CD14-positive monocyte (primary cell): ENCODE data around the gene TMEM59L. TPM values are rescaled to one million over a fixed set of nuclear protein-coding genes. Genes with fewer than 3 reads are reported as not detected.
A peak's percentile ranks its signal among the peaks of the same experiment; 100 is the strongest.

Experiments
- DNase-seq, 3 donors: peaks; one replicate each; pipeline ENCODE4 v3.0.0-alpha.2; 2011 to 2022
- H2AFZ ChIP-seq: 2 replicates; pipeline ENCODE4 v1.6.0; 2012; ENCODE audit warnings: mild to moderate bottlenecking, low read depth, low read length, inconsistent platforms; ENCODE audit not compliant: insufficient read depth, poor library complexity, severe bottlenecking
- H3K27ac ChIP-seq, 2 donors: 1 replicate in 1 of 2; 2 replicates in 1 of 2; pipeline ENCODE4 v1.5.1; 2012 to 2013; ENCODE audit warnings: low read length in 2 of 2, control low read depth in 1 of 2, inconsistent platforms in 1 of 2, low read depth in 1 of 2, mild to moderate bottlenecking in 1 of 2
- H3K27me3 ChIP-seq, 2 donors: one replicate each; pipeline versions ENCODE4 v1.6.0 to v1.6.1; 2011 to 2013; ENCODE audit warnings: low read length in 2 of 2; ENCODE audit not compliant: control insufficient read depth in 2 of 2, insufficient read depth in 2 of 2
- H3K36me3 ChIP-seq, 2 donors: replicated peaks in 1 of 2; 1 replicate in 1 of 2; 2 replicates in 1 of 2; pipeline versions ENCODE4 v1.5.1 to v1.6.1; 2012 to 2013; ENCODE audit warnings: low read length in 2 of 2, control low read depth in 1 of 2, inconsistent platforms in 1 of 2, mild to moderate bottlenecking in 1 of 2; ENCODE audit not compliant: insufficient read depth in 2 of 2, control insufficient read depth in 1 of 2
- H3K4me1 ChIP-seq, 2 donors: 1 replicate in 1 of 2; 2 replicates in 1 of 2; pipeline versions ENCODE4 v1.5.1 to v1.6.1; 2012 to 2013; ENCODE audit warnings: low read length in 2 of 2, control low read depth in 1 of 2, inconsistent platforms in 1 of 2, mild to moderate bottlenecking in 1 of 2, moderate library complexity in 1 of 2; ENCODE audit not compliant: insufficient read depth in 2 of 2, control insufficient read depth in 1 of 2
- H3K4me2 ChIP-seq: replicated peaks from 2 replicates; pipeline ENCODE3; 2012; ENCODE audit warnings: low read length, moderate library complexity, mild to moderate bottlenecking; ENCODE audit not compliant: poor library complexity, severe bottlenecking; ENCODE audit errors: extremely low read depth
- H3K4me3 ChIP-seq, 3 experiments: fragments of 200-600 bp in 1 of 3; sonication (generic) in 1 of 3; replicated peaks in 1 of 3; 1 replicate in 2 of 3; 2 replicates in 1 of 3; pipeline ENCODE4 v1.5.1; 2011 to 2013; ENCODE audit warnings: low read length in 3 of 3, mild to moderate bottlenecking in 3 of 3, control low read depth in 2 of 3, low read depth in 2 of 3, inconsistent platforms in 1 of 3, moderate library complexity in 1 of 3
- H3K79me2 ChIP-seq: 2 replicates; pipeline ENCODE4 v1.6.0; 2012; ENCODE audit warnings: mild to moderate bottlenecking, control low read depth, inconsistent platforms, low read length, moderate library complexity; ENCODE audit not compliant: insufficient read depth
- H3K9ac ChIP-seq: 2 replicates; pipeline ENCODE4 v1.6.0; 2017; ENCODE audit warnings: low read length, mild to moderate bottlenecking; ENCODE audit not compliant: insufficient read depth, poor library complexity, severe bottlenecking
- H3K9me3 ChIP-seq, 2 donors: replicated peaks in 1 of 2; 1 replicate in 1 of 2; 2 replicates in 1 of 2; pipeline versions ENCODE4 v1.5.1 to v1.6.1; 2012 to 2013; ENCODE audit warnings: low read length in 2 of 2, control low read depth in 1 of 2; ENCODE audit not compliant: control insufficient read depth in 1 of 2, insufficient read depth in 1 of 2
- H4K20me1 ChIP-seq: 2 replicates; pipeline ENCODE4 v1.6.0; 2012; ENCODE audit warnings: mild to moderate bottlenecking, low read length, control low read depth, moderate library complexity; ENCODE audit not compliant: insufficient read depth
- H3K27ac Mint-ChIP-seq, 7 donors: one replicate each; pipeline ENCODE4 v1.8.0; 2020; ENCODE audit warnings: mild to moderate bottlenecking in 7 of 7, mixed read lengths in 7 of 7, moderate library complexity in 6 of 7, inconsistent platforms in 2 of 7
- H3K27me3 Mint-ChIP-seq, 3 donors: one replicate each; pipeline ENCODE4 v1.8.0; 2021 to 2022; ENCODE audit warnings: low read depth in 3 of 3, mild to moderate bottlenecking in 3 of 3, mixed read lengths in 3 of 3, moderate library complexity in 3 of 3, inconsistent platforms in 1 of 3
- H3K36me3 Mint-ChIP-seq, 2 donors: one replicate each; pipeline ENCODE4 v1.8.0; 2020; ENCODE audit warnings: mixed read lengths in 2 of 2, inconsistent platforms in 1 of 2, mild to moderate bottlenecking in 1 of 2
- H3K4me1 Mint-ChIP-seq: one replicate; pipeline ENCODE4 v1.8.0; 2020; ENCODE audit warnings: mild to moderate bottlenecking, mixed read lengths
- H3K4me3 Mint-ChIP-seq, 2 donors: one replicate each; pipeline ENCODE4 v1.8.0; 2020; ENCODE audit warnings: mild to moderate bottlenecking in 2 of 2, mixed read lengths in 2 of 2, moderate library complexity in 1 of 2
- H3K9me3 Mint-ChIP-seq, 7 donors: one replicate each; pipeline ENCODE4 v1.8.0; 2020 to 2022; ENCODE audit warnings: mixed read lengths in 7 of 7, mild to moderate bottlenecking in 6 of 7, moderate library complexity in 6 of 7, inconsistent platforms in 2 of 7
- WGBS: methylation state at CpG from one replicate; pipeline ENCODE4 v1.1.5; 2013; ENCODE audit warnings: missing lambda C conversion rate; ENCODE audit not compliant: insufficient coverage; 5-methylcytosine and 5-hydroxymethylcytosine counted together
- intact Hi-C, 2 donors: fragments of 100-400 bp; cut with micrococcal nuclease; formaldehyde crosslinking; loops; one replicate each; pipeline versions ENCODE4 v1.15.0 to v1.15.1; 2023
- polyA plus RNA-seq, 3 donors: library from polyadenylated mRNA; depleted of rRNA in 1 of 3; unstranded in 2 of 3; stranded (reverse) in 1 of 3; fragments of 300-500 nt in 2 of 3; fragments of >200 nt in 1 of 3; fragmentation: Illumina TruSeq in 2 of 3; gene quantifications; 1 replicate in 2 of 3; 2 replicates in 1 of 3; pipeline ENCODE4 v1.2.3, GENCODE V29; 2012 to 2021
- small RNA-seq: library from RNA; depleted of rRNA; stranded (forward); fragments of <200 nt; gene quantifications from one replicate; pipeline ENCODE3, GENCODE V24; 2012; ENCODE audit warnings: low read depth; ENCODE audit not compliant: insufficient read length
- TF ChIP-seq, protein P1 (sequence below): fragments of 200-600 bp; IDR thresholded peaks from one replicate; pipeline ENCODE4 v1.8.0; 2022; ENCODE audit warnings: antibody characterized with exemption, mild to moderate bottlenecking

Gene TMEM59L
- polyA plus RNA-seq, 3 donors = not detected

DNA sequence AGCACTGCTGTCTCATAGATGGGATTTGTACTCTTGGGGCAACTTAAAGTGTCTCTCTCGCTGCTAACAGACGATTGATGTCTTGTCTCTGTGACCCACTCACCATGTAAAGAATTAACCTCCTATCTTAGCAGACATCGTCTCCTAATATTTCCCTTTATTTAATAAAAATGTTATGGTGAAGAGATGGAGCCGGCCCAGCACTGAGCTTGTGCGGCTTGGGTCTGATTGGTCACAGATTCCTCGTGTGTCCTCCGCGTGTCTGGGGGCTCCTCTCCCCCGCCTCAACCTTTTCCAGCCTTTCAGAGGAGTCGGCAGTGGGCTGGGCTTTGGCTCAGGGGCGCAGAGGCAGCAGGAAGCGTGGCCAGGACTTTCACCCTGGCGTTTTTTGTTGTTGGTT, 57.6 kb downstream of the TMEM59L start:
- TF ChIP-seq, protein P1, sequence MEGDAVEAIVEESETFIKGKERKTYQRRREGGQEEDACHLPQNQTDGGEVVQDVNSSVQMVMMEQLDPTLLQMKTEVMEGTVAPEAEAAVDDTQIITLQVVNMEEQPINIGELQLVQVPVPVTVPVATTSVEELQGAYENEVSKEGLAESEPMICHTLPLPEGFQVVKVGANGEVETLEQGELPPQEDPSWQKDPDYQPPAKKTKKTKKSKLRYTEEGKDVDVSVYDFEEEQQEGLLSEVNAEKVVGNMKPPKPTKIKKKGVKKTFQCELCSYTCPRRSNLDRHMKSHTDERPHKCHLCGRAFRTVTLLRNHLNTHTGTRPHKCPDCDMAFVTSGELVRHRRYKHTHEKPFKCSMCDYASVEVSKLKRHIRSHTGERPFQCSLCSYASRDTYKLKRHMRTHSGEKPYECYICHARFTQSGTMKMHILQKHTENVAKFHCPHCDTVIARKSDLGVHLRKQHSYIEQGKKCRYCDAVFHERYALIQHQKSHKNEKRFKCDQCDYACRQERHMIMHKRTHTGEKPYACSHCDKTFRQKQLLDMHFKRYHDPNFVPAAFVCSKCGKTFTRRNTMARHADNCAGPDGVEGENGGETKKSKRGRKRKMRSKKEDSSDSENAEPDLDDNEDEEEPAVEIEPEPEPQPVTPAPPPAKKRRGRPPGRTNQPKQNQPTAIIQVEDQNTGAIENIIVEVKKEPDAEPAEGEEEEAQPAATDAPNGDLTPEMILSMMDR = no peak
- Mint-ChIP-seq H3K4me3 (no peak overlapping the region), H3K27me3 (peaks cover 0 to 3% (median 1%) of the 10 kb centered on the region in 3 donors), H3K36me3 (peaks cover 39 to 46% of the 10 kb centered on the region in 2 donors), H3K4me1 (no peaks in the 10 kb centered on the region), H3K9me3 (peaks cover 0 to 6% (median 2%) of the 10 kb centered on the region in 7 donors), H3K27ac (peak overlapping the region in 1 of 7 donors; percentile 54)
- intact Hi-C loops = no loop called here
- Histone ChIP-seq H3K27ac (no peak overlapping the region), H3K4me3 (no peak overlapping the region), H3K4me2 (no peak overlapping the region), H4K20me1 (no peaks in the 10 kb centered on the region), H3K79me2 (no peaks in the 10 kb centered on the region), H3K27me3 (no peaks in the 10 kb centered on the region), H2AFZ (no peak overlapping the region), H3K4me1 (no peaks in the 10 kb centered on the region), H3K9ac (no peak overlapping the region), H3K9me3 (no peaks in the 10 kb centered on the region), H3K36me3 (peaks cover 26 to 49% of the 10 kb centered on the region in 2 donors)
- no peak for DNase-seq
- 93% methylated on average over 8 of the region's 13 CpGs for WGBS

Small RNA genes lying within 50 kb of the gene (small RNA-seq; reads per million reads assigned to genes)
- not detected for gene RN7SL155P

Other genes starting within 250 kb of the TMEM59L start
- gene GDF15, start 226.7 kb upstream of the TMEM59L start, polyA plus RNA-seq = under 1 TPM in 1 of 3 donors, not detected in 2; 0.36 TPM
- 100 to 1,000 TPM; 173 to 581 (median 416) TPM for gene LRRC25, start 215.2 kb upstream of the TMEM59L start, polyA plus RNA-seq
- 10 to 100 TPM; 38.5 to 74.5 (median 48.3) TPM for gene SSBP4, start 193.5 kb upstream of the TMEM59L start, polyA plus RNA-seq
- gene ISYNA1, start 174.7 kb upstream of the TMEM59L start, polyA plus RNA-seq = 1 to 10 TPM in 1 of 3 donors, not detected in 2; 3.7 TPM
- 10 to 100 TPM; 12.2 to 35.3 (median 12.6) TPM for gene ELL, start 90.8 kb upstream of the TMEM59L start, polyA plus RNA-seq
- gene FKBP8, start 69.3 kb upstream of the TMEM59L start, polyA plus RNA-seq = 100 to 1,000 TPM in 1 of 3 donors, 10 to 100 TPM in 2; 78.0 to 159 (median 81.2) TPM
- 100 to 1,000 TPM in 1 of 3 donors, 10 to 100 TPM in 2; 74.4 to 194 (median 87.9) TPM for gene KXD1, start 55.0 kb upstream of the TMEM59L start, polyA plus RNA-seq
- gene UBA52, start 41.0 kb upstream of the TMEM59L start, polyA plus RNA-seq = 1,000 to 10,000 TPM in 1 of 3 donors, 100 to 1,000 TPM in 2; 832 to 3,024 (median 896) TPM
- gene REX1BD, start 24.1 kb upstream of the TMEM59L start, polyA plus RNA-seq = 100 to 1,000 TPM in 2 of 3 donors, 10 to 100 TPM in 1; 83.7 to 141 (median 122) TPM
- under 1 TPM in 1 of 3 donors, not detected in 2; 0.19 TPM for gene CRLF1, start 6.1 kb upstream of the TMEM59L start, polyA plus RNA-seq
- 1 to 10 TPM; 1.6 to 3.2 (median 2.0) TPM for gene KLHL26, start 24.2 kb downstream of the TMEM59L start, polyA plus RNA-seq
- gene CRTC1, start 70.8 kb downstream of the TMEM59L start, polyA plus RNA-seq = 1 to 10 TPM in 1 of 3 donors, under 1 TPM in 2; 0.28 to 9.2 (median 0.55) TPM
- gene COMP, start 178.4 kb downstream of the TMEM59L start, polyA plus RNA-seq = not detected
- gene UPF1, start 219.1 kb downstream of the TMEM59L start, polyA plus RNA-seq = 10 to 100 TPM in 1 of 3 donors, 1 to 10 TPM in 2; 2.6 to 43.7 (median 3.2) TPM